GM23338 (cell line): ENCODE results near the gene CCNI2.

Experiments
- POLR2AphosphoS5 ChIP-seq: IDR thresholded peaks from 2 replicates; pipeline ENCODE4 v1.6.1; 2016; ENCODE audit warnings: antibody characterized with exemption, low read depth
- TF ChIP-seq, protein P1 (sequence below), 2 experiments: fragments of 200-600 bp in 1 of 2; sonication (generic) in 1 of 2; conservative IDR thresholded peaks; 2 replicates each; pipeline versions ENCODE4 v1.5.1 to v1.6.1; 2016 to 2017; ENCODE audit warnings: antibody characterized with exemption in 2 of 2, low read depth in 2 of 2, mild to moderate bottlenecking in 2 of 2, moderate library complexity in 1 of 2

DNA sequence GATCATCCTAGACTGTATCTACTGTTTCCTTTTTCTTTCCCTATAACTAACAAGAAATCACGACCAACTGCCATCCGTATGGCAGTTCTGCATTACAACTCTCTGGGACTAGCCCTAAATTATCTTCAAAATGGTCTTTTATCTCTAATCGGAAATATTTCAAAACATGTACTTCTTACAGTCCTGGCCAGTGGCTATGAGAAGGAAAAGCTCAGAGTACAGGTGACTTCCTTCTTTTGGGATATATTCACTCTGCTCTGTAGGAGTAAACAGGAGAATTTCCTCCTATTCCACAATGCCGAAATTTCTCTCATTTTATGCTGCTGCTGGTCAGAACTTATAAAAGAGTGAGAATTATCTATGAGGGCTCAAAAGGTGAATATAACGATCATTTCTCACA is 31.6 kb downstream of the CCNI2 start:
- TF ChIP-seq, protein P1, sequence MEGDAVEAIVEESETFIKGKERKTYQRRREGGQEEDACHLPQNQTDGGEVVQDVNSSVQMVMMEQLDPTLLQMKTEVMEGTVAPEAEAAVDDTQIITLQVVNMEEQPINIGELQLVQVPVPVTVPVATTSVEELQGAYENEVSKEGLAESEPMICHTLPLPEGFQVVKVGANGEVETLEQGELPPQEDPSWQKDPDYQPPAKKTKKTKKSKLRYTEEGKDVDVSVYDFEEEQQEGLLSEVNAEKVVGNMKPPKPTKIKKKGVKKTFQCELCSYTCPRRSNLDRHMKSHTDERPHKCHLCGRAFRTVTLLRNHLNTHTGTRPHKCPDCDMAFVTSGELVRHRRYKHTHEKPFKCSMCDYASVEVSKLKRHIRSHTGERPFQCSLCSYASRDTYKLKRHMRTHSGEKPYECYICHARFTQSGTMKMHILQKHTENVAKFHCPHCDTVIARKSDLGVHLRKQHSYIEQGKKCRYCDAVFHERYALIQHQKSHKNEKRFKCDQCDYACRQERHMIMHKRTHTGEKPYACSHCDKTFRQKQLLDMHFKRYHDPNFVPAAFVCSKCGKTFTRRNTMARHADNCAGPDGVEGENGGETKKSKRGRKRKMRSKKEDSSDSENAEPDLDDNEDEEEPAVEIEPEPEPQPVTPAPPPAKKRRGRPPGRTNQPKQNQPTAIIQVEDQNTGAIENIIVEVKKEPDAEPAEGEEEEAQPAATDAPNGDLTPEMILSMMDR (conservative IDR thresholded peaks at IDR 0.05; ENCODE audit: low read depth in 2 of 2): no peak
- TF ChIP-seq POLR2AphosphoS5: no peak
